Activated T-cell treated with anti-CD3 and anti-CD28 coated beads for 48 hours (primary cell): ENCODE results near the gene EFNA5.

Experiments
- DNase-seq: peaks from one replicate; pipeline ENCODE4 v3.0.0-alpha.2; 2020; ENCODE audit warnings: low read depth

The EFNA5 gene

DNA sequence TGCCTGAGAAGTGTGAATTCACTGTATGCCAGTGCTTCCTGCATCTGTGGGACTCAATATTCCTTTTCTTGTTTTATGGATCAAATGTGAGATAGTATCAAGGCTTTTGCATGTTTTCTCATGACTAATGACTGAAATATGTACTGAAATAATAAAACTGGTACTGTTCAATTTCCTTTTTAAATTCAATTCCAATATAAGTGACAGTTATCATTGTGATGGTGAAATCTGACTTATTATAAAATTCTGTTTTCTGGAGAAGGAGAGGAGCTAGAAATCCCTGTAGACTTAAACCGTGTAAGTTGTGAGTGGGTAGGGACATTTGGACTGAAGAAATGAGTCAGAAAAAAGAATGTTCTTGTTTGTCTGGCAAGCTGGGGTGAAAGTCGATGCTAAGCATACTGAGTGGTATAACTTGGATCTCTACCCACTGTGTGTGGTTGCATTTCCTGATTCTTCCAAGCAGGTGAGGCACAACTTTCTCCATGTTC, 245.2 kb downstream of the EFNA5 start:
- no peak for DNase-seq

DNA sequence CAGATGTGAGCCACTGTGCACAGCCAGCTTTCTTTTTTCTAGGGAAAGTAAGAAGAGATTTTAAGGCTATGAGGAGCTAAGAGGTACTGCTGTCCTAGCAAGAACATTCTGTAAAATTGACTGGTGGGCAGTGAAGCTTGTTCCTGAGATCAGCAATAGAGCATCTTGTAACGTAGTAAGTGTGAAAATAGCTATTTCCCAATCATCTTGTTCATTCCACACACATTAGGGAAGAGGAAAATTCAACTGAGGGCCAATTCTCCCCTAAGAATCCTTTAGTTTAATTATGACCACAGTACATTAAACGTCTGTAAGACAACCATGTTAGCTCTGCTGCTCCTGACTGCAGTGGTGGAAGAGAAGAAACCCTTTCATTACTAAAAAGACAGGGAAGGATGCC, 246.2 kb downstream of the EFNA5 start:
- DNase-seq = no peak

DNA sequence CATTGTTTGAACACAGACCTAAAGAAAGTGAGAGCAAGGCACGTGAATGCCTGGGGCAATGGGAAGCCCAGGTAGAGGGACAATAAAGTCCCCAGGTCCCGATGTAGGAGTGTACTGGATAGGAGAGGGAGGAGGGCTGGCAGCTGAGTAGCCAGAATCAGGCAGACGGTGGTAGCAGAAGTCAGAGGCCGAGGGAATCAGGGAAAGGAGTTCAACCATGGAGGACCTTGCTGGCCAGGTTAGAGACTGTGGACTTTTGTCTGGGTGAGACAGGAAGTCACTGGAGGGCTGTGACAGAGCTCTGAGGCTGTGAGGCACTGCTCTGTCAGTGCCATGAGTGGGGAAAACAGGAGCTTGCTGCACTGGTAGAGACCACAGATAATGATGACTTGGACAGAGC, 248.2 kb downstream of the EFNA5 start:
- DNase-seq = no peak

DNA sequence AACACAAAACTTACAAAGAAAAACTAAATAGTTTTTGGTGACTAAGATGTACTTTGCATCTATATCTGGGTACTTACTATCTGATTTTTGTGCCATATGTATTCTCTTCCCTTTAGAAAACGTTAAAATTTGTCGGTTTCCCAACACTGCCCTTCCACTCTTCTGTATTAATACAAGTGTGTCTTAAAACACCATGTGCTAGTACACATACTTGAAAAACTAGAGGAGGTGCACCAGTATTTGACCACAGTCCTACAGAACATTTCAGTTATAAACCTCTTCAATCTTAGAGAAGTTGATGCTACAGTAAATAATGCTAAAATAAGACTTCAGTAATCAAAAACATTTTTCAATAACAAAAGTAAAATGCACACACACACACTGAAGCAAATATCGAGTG, 251.2 kb downstream of the EFNA5 start:
- no peak for DNase-seq

DNA sequence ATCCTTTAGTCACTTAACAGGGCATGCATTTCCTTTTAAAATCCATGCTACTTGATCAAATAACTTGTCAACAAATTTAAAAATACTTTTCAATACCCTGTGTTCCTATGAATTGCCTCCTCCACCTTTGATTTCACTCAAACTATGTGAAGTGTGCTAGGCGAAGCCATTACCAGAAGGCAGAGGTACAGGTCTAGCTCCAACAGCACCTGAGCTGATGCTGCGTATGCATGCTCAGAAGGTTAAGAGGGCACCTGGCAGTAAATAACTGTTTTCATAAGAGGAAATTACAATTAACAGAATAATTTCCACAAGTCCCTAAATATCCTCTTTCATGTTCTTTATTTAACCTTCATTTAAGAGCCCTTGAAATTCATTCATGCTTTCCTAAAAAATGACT, 251.8 kb downstream of the EFNA5 start:
- no peak for DNase-seq

DNA sequence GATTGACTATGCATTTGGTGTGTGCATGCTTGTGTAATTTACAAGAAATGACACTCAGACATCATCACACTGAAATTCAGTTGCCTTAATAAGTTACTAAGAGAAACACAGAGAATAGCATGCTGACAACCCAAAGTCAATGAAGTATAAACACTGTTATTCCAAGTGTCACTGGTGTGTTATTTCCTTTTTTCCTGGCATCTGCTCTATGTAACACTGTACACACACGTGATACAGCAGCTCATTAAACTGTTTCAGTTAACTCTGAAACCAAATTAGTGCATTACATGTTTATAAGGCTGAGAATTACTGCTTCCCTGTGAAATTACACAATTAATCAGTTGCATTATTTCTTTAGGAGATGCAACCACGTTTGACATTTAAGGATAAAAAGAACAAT, 252.7 kb downstream of the EFNA5 start:
- no peak for DNase-seq

DNA sequence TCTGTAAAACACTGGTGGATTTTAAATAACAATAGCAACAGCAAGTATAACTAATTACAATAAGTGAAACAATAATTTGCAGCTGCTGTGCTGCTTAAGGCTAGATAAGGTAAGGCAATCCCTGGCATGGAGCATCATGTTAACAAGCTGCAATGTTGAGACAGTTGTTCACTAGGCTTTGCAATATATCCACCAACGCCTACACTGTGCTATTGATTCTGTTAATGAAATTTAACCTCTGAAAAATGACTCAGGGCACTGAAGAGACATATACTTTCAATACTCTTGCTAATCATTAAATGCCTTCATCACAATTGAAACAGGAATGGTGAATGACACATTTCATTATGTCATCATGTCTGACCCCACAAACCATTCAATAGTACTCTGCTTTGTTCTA, 255.0 kb downstream of the EFNA5 start:
- no peak for DNase-seq

DNA sequence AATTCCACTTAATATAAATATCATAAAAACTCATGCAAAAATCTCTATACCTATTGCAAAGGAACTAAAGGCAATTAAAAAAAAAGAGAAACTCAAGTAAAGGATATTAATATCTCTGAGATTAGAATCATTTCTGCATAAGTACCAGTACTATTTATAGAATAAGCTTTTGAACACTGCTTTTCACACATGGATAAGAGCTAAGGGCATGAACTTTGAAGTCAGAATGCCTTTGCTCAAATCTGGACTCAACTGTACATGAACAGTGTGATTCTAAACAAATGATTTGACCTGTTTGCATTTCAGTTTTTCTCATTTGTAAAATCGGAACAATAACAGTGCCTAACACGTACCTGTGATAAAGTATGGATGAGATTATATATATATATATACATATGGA, 255.9 kb downstream of the EFNA5 start:
- DNase-seq = no peak

DNA sequence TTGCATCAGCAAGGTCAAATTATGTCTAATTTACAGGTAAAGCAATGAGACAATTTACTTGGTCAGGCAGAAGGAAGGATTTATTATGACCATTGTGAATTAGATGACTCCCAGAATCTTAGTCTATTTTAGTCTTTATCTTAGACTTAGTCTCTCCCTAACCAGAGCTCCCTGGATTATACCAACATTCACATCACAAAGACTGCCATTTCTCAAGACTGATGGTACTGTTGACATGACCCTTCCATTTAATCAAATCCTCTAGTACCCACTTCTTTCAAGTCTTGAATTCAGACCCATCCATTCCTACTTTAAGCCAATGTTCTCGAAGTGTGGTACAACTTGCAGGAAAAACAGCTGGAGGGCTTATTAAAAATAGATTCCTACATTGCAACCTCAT, 257.0 kb downstream of the EFNA5 start:
- no peak for DNase-seq

DNA sequence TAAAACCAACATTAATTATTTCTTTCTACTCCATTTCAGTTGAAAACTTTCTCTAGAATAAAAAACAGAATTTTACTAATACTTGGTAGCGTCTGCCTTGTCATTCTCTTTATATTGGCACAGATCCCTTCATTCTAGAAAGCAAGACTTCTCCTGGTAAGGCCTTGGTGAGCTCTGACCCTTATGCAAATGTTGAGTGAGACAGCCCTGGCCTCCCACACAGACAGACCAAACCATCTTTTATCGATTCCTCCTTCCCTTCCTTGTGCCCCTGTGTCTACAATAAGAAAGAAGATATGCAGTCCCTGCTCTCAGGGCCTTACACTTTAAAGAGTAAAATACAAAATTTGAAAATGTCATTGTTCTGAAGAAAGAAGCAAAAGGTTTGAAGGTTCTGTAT, 262.2 kb downstream of the EFNA5 start:
- DNase-seq = no peak

DNA sequence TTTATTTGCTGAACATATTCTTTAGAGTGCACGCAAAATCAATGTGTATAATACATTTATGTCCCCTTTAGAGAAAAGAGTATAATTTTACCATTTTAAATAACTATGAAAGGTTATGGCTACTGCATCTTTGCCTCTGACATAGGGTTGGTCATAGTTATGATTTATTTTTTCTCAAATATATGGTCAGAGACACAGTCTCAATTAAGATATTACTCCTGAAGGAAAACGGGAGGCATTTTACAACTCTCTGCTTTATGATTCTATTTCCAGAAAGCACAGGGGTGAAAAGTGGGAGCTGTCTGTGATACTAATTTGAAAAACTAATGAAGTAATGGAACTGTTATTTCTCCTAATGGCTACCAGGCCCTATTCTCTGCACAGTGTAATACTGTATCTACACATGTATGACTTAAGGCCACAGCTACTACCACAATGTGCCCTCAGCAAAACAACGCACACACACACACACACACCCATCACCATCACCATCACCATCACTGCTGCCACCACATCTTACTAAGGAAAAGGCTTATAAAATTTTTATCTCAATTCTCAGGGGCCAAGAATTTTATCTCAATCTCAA, 262.9 kb downstream of the EFNA5 start:
- no peak for DNase-seq

DNA sequence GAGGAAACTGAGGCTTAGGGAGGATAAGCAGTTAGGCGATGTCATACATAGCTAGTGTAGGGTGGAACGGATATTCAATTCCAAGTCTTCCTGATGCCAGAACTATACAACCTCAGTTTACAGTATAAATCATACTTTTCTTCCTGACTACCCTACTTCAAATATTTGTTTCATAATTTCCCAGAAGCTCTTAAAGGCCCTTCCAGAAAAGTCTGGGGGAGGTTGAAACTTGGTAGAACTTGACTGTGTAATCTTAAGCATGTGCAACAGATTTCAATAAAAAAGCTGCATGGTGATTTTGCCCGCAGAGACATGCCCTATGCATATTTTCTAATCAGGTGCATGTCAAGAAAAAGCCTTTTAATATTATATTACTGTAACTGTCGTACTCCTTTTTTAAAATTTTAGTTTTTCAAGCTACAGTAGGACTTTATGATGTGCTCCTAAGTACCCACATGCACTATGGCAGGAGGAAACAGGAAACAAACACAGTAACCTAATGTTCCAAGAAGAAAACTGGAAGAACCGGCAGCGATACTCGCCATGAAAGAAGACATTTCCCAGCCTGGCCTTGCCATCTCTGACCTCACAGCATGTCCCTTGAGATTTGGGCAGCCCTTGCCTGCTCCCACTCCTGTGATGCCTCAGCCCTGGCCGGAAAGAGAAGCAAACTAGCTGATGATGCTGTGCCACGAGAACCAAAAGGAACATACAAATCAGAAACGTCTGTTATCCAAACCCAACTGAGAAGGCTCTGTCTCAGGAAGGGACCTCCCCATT, 266.0 kb downstream of the EFNA5 start:
- no peak for DNase-seq

DNA sequence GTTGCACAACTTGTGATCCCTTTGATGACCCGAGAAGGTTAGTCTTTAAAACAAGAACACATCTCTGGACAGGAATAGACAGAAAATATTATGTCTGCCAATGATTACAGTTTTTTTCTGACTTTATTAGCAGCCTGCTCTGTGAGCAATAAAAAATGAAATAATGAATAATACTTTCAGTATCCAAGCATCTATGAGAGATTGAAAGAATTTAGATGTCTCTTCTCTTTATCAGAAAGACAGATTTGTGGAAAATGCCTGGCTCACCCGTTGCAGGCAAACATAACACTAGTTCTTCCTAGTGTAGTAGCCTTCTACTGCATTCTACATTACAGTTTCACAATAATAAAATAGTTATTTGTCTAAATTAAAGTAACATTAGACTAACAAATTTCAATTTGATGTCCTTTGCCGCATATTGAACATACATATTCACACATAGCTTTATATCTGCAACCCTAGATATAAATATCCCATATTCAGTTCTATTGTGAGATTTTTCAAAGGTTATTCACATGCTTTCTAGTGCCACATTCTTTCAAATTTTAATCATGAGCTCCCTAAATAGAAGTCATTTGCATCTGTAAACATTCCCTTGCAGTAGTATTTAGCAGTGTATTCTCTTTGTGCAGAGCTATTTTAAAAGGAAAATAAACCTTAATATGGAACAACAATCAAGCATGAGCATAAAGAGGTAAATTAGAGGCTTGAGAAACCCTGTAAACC, 267.3 kb downstream of the EFNA5 start:
- no peak for DNase-seq

DNA sequence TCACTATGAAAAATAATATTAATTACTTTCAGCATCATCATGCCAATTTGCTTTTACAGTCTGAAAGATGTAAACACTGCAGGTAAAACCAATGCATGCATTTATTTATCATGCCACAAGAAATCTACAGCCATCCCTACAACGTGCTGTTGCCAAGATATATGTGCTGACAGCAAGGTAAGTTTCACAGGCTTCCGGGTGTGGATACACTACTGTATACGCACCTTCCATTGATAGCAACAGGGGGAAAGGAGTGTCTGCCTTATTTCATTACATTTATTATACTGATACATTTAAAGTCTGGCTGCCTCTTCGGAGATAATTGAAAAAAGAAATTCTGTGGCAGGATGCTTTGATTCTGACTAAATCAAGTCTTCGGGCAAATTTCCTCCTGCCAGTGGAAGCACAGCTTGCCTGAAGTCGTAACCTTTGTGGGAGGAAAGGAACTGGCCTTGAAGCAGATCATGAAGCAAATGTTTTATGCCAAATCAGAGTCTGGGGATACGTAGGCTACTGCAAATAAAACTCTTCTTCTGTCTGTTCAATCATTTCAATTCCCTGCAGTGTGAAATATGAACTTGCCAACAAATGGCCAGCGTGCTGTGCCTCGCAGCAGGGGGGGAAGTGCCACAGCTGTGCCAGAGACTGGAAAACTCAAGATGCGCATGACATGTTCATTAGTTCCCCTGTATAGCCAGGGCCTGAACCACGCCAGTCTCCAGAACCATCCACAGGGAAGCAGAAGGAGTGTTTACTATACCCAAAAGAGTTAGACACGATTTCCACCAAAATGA, 268.1 kb downstream of the EFNA5 start:
- DNase-seq = no peak

DNA sequence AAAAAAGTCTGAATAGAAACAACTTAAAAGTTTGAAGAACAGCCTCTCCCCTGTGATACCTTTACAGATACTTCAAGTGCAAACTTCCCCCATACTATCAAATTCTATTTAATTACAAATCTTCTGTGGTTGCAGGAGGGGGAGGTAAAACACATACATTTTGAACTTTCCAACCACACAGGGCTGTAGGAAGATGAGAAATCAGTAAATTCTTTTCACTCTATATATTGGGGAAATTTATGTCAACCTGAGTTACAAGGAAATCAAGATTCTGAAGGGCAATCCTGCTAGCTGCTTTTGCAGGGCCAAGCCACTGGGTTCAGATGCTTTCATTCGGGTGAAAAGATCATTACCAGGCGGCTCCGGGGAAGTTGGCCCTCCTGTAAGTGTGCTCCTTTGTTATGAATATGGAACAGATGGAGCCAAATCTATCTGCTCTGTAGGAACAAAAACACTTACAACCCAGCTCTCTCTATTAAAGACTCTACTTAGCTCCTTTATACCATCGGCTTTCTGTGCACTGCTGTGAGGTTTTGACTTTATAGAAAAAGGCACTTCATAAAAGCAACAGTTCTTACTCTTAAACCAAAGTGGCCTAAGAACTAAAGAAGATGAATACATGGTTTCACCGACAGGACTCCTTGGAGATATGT, 269.1 kb downstream of the EFNA5 start:
- no peak for DNase-seq

DNA sequence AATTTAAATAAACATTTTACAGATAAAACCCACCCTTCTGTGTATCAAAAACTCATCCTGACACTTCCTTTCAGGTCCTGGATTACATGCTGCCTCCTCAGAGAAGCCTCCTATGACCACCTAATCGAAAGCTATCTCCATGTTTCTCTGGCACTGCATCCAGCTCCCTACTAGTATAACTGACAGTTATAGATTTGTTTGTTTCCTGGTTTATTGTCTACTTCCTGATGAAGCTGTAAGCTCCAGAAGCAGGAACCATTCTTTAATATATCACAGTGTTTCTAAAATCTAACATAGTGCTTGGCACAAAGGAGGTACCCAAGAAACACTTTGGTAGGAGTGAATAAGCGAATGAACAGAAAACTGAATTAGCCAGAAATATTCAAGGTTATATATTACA, 270.4 kb downstream of the EFNA5 start:
- no peak for DNase-seq

DNA sequence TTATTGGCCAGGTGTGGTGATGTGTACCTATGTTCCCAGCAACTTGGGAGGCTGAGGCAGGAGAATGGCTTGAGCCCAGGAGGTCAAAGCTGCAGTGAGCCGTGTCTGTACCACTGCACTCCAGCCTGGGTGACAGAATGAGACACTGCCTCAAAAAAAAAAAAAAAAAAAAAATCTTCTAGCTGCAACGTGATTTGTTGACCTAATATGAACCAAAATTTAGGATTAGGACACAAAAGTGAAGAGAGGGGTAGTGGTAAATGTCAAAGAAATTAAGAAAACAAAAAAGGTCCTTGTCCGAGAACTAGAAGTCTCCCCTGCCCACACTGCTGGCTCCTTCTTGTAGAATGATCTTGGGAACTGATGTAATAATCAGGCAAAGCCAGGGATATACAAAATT, 272.0 kb downstream of the EFNA5 start:
- no peak for DNase-seq

DNA sequence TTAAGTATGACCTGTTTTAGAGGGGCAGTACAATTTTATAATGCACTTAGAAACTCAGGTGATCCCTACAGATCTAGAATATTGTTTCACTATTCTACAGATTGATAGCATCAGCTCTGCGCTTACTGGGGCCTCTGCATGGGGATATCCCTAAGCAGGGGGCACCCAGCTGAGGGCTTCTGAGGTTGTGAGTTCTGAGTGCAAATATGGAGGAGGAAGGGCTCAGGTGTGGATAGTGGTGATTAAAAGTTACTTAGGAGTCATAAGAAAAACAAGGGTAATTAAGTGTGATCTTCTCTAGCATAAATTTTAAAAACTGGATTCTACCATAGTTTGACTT, 274.4 kb downstream of the EFNA5 start:
- DNase-seq = no peak

DNA sequence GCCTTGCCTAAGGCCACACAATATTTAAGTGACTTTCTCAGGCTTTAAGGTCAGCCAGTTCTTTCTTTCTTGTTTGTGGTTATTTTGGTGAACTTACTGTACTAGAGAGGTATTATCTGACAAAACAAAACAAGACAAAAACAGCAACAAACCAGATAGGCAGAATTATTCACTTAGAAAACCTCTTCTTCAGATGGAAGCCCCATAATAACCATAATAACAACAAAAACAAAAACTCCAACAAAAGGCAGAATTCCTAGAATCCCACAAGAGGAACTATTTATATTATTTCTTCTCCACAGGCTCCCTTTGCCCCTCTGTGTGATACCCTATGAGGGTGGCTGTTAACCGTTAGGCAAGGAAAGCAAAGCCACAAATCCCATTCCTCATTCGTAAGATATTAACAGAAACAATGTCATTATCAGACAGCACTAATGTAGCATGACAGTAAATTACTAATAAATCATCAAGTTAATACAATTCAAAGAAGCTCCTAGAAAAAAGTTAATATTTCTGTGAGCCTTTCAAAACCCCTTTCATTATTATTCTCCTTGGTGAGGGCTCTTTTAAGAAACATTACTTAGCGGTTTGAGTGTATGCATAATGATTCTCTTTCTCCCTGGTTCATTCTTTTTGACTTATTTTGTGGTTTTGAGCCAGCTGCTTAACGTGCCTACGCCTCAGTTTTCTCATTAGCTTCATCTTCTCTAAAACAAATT, 274.9 kb downstream of the EFNA5 start:
- no peak for DNase-seq

DNA sequence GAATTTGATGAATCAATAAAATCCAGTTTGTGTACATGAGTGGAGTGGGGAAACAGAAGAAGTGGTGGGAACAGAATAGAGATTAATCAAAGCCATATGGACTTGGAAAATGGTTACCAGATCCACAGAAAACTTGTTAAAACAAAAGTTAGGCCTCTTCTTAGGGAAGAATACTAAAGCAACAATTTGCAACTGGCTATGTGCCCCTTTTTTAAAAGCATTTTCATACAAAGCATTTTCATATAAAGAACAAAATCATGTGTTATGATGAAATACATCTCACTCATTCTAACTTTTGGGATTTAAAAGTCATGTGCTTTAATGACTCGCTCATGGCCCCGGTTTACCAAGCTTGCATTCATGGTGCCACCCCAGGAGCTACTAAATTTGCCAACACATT, 276.9 kb downstream of the EFNA5 start:
- no peak for DNase-seq

DNA sequence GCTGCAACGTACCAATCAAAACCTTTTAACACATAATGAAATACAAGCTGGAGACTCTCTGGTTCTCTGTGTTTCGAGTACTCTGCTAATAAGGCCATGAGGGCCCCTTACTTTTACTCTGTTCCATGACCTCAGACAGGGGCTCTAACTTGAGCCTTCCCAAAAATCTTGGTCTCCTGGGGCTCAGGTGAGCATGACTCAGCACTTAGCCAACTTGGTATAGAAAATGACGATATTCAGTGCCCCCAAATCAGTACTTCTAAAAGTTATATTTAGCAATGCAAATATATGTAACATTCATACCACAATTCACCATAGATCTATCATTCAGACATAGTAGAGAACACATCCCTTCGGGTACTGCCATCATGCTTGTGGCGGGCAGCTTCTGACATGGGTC, 278.9 kb downstream of the EFNA5 start:
- DNase-seq = no peak

DNA sequence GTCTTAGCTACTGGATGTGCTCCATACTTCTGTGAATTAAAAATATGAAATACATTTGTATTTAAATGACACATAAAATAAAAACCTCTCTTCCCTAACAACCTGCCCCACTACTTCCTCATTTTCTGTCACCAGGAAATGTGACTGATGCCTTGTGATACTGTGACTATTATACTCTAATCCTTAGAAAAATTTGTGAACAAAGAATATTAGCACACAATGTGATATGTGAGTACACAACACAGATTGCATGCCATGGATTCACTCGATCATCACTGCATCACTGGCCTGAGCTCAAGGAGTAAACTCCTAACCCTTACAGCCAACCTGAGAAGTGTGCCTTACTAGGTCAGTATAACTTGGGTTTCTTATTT, 281.0 kb downstream of the EFNA5 start:
- DNase-seq = no peak
